DMS114 treated with DMSO at 0.1 percent for 48 hours (cell line): Measurements from ENCODE around the gene RNASE13.

ENCODE experiments used
- DNase-seq: peaks from one replicate; lab custom pipeline; 2025; ENCODE audit not compliant: unreplicated experiment; lab: John Stamatoyannopoulos, UW

Gene RNASE13

GRCh38 chr14:21034707-21035106 lies at the start of gene RNASE13:
RNASE13 (minus strand) TSS chr14:21034807; CDS start chr14:21034288, 519 bp downstream.
- no peak for DNase-seq

GRCh38 chr14:21084396-21084795 lies 49.8 kb upstream of the RNASE13 start:
- DNase-seq, result no peak

- no peak for DNase-seq
Measured at GRCh38 chr14:21083565-21084325, 49.1 kb upstream of the RNASE13 start.

- no peak for DNase-seq
Measured at GRCh38 chr14:21081521-21082142, 47.0 kb upstream of the RNASE13 start.

GRCh38 chr14:21078726-21079125 lies 44.1 kb upstream of the RNASE13 start:
- no peak for DNase-seq

- no peak for DNase-seq
Measured at GRCh38 chr14:21078287-21078686, 43.7 kb upstream of the RNASE13 start.

- DNase-seq, result no peak
Measured at GRCh38 chr14:21077672-21078071, 43.1 kb upstream of the RNASE13 start.

- DNase-seq, result no peak
Measured at GRCh38 chr14:21075719-21076437, 41.3 kb upstream of the RNASE13 start.

GRCh38 chr14:21074398-21075272 lies 40.0 kb upstream of the RNASE13 start:
- DNase-seq, result no peak

GRCh38 chr14:21073921-21074320 lies 39.3 kb upstream of the RNASE13 start:
- no peak for DNase-seq

- no peak for DNase-seq
Measured at GRCh38 chr14:21072781-21073339, 38.3 kb upstream of the RNASE13 start.

GRCh38 chr14:21072031-21072473 lies 37.4 kb upstream of the RNASE13 start:
- DNase-seq, result no peak

GRCh38 chr14:21071225-21072030 lies 36.8 kb upstream of the RNASE13 start:
- no peak for DNase-seq

GRCh38 chr14:21070610-21071224 lies 36.1 kb upstream of the RNASE13 start:
- peak; percentile 9 for DNase-seq

GRCh38 chr14:21070083-21070609 lies 35.5 kb upstream of the RNASE13 start, which contains the start of gene ARHGEF40:
ARHGEF40 (plus strand) TSS chr14:21070304; CDS start chr14:21070397, 93 bp downstream.
- DNase-seq, result no peak

GRCh38 chr14:21069388-21070082 lies 34.9 kb upstream of the RNASE13 start:
- no peak for DNase-seq

- peak; percentile 45 for DNase-seq
Measured at GRCh38 chr14:21068521-21069387, 34.1 kb upstream of the RNASE13 start.
